CD4-positive, alpha-beta T cell treated with Interleukin-15 for 4 hours (primary cell): ENCODE data around the gene SIGLEC11.
"Not testable (repeated sequence)": the region's sequence is repeated elsewhere in the genome, so short reads cannot be mapped to it uniquely, and the experiment has no call there.

Experiments used
- DNase-seq: peaks from one replicate; pipeline ENCODE4 v3.0.0-alpha.2; 2020; ENCODE audit warnings: low spot score

The SIGLEC11 gene

GRCh38 chr19:49981603-49982593 is 20.9 kb upstream of the SIGLEC11 start:
- DNase-seq = no peak

- no peak for DNase-seq
These were observed 17.4 kb upstream of the SIGLEC11 start for GRCh38 chr19:49978324-49978723.

DNA sequence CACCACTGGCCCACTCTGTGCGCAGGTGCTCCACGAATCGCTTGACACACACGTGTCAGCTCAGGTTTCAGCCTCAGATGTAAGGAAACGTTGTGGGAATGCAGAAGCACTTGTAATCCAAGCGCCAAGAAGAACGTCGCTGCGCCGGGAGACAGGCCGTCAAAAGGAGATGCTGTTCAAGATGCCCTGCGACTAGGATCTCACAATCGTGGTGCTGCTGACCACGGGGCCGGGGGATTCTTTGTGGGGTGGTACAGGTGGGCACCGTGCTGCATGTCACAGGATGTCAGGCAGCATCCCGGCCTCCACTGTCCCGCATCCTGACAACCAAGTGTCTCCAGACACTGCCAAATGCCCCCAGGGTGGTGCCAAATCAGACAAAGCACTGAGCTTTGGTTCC is 16.9 kb upstream of the SIGLEC11 start:
- no peak for DNase-seq

GRCh38 chr19:49977076-49977475 is 16.1 kb upstream of the SIGLEC11 start:
- no peak for DNase-seq

- no peak for DNase-seq
These were observed 15.5 kb upstream of the SIGLEC11 start for GRCh38 chr19:49976496-49976895.

- DNase-seq = no peak
These were observed 14.1 kb upstream of the SIGLEC11 start for GRCh38 chr19:49975051-49975450.

- DNase-seq = no peak
These were observed 13.0 kb upstream of the SIGLEC11 start for GRCh38 chr19:49973987-49974386.

DNA sequence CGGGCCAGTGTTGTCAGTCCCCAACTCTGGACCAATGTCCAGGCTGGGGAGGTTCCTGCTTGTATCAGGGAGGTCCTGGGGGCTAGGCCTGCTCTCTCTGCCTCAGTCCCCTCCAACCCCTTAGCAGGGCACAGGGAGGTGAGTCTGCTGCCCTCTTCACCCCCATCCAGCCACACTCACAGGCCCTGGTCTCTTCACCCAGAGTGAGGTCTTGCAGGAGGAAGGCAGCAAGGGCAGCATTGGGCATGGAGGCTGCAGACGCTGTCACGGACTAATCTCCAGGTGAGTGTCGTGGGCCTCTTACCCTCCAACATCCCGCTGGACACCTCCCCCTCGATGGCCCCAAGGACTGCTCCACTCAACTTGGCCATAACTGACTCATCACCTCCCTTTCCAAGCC is 11.9 kb upstream of the SIGLEC11 start:
- no peak for DNase-seq

- DNase-seq = no peak
These were observed 11.0 kb upstream of the SIGLEC11 start for GRCh38 chr19:49971991-49972411.

GRCh38 chr19:49969355-49969754 is 8.4 kb upstream of the SIGLEC11 start:
- DNase-seq = not testable (repeated sequence)

GRCh38 chr19:49968279-49968922 is 7.4 kb upstream of the SIGLEC11 start:
- DNase-seq = no peak

GRCh38 chr19:49959892-49960291 is 1.1 kb downstream of the SIGLEC11 start:
- not testable (repeated sequence) for DNase-seq

- DNase-seq = not testable (repeated sequence)
These were observed 2.4 kb downstream of the SIGLEC11 start for GRCh38 chr19:49958596-49958995.

- not testable (repeated sequence) for DNase-seq
These were observed 2.8 kb downstream of the SIGLEC11 start for GRCh38 chr19:49958144-49958543.

- no peak for DNase-seq
These were observed 3.6 kb downstream of the SIGLEC11 start for GRCh38 chr19:49957262-49957915.

GRCh38 chr19:49956115-49956495 is 4.9 kb downstream of the SIGLEC11 start:
- no peak for DNase-seq

DNA sequence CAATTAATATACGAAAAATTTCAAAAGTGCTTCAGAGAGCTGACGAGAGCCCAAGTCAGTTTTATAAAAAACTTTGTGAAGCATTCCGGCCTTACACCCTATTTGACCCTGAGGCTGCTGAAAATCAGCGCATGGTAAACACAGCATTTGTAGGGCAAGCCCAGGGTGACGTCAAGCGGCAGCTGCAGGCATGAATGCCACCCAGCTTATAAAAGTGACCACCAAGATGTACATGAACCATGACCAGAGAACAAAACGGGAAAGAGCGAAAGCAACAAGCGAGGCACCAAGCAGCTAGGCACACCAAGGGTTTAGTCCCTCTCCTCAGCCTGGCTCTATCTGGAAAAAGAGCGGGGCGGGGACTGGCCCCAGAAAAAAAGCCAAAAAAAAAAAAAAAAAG is 6.0 kb downstream of the SIGLEC11 start:
- no peak for DNase-seq

DNA sequence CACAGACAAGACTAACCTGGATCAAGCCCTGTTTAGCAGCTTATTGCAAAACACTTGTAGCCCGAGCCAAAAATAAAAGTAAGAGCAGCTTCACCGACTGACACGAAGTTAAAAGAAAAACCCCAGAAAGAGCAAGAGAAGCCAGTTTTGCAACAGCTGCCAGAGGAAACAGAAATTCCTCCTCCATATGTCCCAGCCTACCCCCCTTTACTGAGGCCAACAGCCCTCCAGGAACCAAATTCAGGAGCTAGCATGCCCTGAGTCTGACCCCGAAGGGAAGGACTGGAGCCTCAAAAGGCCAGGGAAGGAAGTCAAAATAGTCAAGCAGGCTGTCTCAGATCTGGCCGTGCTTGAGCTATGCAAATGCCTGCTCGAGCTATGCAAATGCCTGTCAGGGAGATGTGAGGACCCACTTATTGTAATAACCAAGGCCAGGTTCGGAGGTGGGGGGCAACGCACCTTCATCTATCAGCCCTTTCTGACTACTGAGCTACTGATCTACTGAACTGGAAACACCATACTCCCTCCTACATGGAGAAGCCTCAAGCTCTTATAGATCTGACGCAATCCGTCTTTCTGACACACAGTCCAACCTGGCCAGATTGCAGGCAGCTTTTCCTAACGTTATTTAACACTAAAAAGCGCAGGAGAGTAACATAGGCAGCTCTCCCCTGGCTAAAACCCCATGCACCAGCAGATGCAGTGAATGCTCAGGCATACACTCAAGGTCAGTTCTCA is 6.7 kb downstream of the SIGLEC11 start:
- DNase-seq = no peak

- no peak for DNase-seq
These were observed 7.6 kb downstream of the SIGLEC11 start for GRCh38 chr19:49953416-49953815.

GRCh38 chr19:49952906-49953305 is 8.1 kb downstream of the SIGLEC11 start:
- DNase-seq = no peak

DNA sequence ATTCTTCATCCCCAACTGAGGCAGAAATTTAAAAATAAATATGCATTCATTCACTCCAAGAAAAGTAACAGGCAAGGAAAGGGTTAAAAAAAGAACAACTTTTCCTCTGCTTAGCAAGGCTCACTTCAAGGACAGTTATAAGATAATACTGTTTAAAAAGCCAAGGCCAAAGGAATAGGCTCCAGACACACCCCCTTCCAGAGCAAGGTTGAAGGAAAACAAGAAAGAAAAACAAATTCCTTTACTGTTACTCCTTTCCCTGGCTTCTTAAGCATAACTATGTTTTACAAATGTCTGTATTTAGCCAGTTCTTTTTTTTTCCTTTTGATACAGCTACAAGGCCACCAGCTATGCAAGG is 8.5 kb downstream of the SIGLEC11 start:
- no peak for DNase-seq
